ENCODE data around the gene VASN. TPM values are rescaled to one million over a fixed set of nuclear protein-coding genes. Genes with fewer than 3 reads are reported as not detected.

VASN gene
- polyA plus RNA-seq, 1 experiment = 19.1 TPM

DNA sequence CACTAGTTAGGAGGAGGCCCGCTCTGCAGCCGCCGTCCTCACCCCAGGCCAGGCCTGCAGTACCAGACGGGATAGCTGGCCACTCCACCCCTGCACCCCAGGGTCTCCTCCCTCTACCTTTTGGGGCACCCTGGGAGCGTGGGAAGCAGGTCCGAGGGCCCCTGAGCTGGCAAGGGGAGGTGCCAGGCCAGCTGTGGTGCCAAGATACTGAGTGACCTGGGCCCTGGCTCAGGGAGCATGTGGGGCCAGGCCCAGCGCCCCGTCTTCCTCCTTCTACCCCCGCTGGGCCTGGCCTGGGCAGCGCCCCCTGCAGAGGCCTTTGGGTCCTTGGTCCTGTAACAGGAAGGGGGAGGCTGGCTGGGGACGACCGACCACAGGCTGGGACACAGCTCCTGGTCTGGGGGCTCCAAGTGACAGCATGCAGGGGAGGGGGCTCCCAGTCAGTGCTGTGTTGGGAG lies 33.5 kb upstream of the VASN start:
- TF ChIP-seq, protein P1, sequence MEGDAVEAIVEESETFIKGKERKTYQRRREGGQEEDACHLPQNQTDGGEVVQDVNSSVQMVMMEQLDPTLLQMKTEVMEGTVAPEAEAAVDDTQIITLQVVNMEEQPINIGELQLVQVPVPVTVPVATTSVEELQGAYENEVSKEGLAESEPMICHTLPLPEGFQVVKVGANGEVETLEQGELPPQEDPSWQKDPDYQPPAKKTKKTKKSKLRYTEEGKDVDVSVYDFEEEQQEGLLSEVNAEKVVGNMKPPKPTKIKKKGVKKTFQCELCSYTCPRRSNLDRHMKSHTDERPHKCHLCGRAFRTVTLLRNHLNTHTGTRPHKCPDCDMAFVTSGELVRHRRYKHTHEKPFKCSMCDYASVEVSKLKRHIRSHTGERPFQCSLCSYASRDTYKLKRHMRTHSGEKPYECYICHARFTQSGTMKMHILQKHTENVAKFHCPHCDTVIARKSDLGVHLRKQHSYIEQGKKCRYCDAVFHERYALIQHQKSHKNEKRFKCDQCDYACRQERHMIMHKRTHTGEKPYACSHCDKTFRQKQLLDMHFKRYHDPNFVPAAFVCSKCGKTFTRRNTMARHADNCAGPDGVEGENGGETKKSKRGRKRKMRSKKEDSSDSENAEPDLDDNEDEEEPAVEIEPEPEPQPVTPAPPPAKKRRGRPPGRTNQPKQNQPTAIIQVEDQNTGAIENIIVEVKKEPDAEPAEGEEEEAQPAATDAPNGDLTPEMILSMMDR (IDR thresholded peaks at IDR 0.05; ENCODE audit: low read depth, low read length) = peak; percentile 9; the same call in 1 of the 2 replicates
- CTCF ChIA-PET = interaction anchor here (0.9 to 2.9 kb wide), 5 partner anchors 7 to 64 kb away, joined by 4 to 21 read pairs (median 6); no protein-coding TSS in a partner anchor
- POLR2A ChIA-PET = interaction anchor here (1.4 kb wide), 1 partner anchor 11 kb away, joined by 5 read pairs; no protein-coding TSS in a partner anchor
- no peak for DNase-seq (ENCODE audit: low read depth, low spot score)
- Histone ChIP-seq H3K4me3 (ENCODE audit: low read depth, low read length) (no peak overlapping the region), H3K9me3 (ENCODE audit: control insufficient read depth, insufficient read depth, low read length) (no peaks in the 10 kb centered on the region), H3K27ac (ENCODE audit: low read depth, low read length) (no peak overlapping the region), H3K27me3 (ENCODE audit: control insufficient read depth, insufficient read depth, low read length) (no peaks in the 10 kb centered on the region)

GRCh38 chr16:4338712-4339299 lies 32.8 kb upstream of the VASN start:
- TF ChIP-seq, protein P1 (IDR thresholded peaks at IDR 0.05; ENCODE audit: low read depth, low read length) = no peak

GRCh38 chr16:4339455-4339854 lies 32.2 kb upstream of the VASN start:
- Histone ChIP-seq H3K4me3 (ENCODE audit: low read depth, low read length) (no peak overlapping the region), H3K9me3 (ENCODE audit: control insufficient read depth, insufficient read depth, low read length) (no peaks in the 10 kb centered on the region), H3K27me3 (ENCODE audit: control insufficient read depth, insufficient read depth, low read length) (no peaks in the 10 kb centered on the region), H3K27ac (ENCODE audit: low read depth, low read length) (no peak overlapping the region)
- DNase-seq (ENCODE audit: low read depth, low spot score) = no peak
- POLR2A ChIA-PET = interaction anchor here (0.8 to 1.9 kb wide), 2 partner anchors 11 to 32 kb away, joined by 4 to 8 read pairs; partner anchors contain the start of genes PAM16 and VASN
- TF ChIP-seq, protein P1 (IDR thresholded peaks at IDR 0.05; ENCODE audit: low read depth, low read length) = no peak
- CTCF ChIA-PET = interaction anchor here (0.7 to 2.9 kb wide), 7 partner anchors 9 to 140 kb away, joined by 4 to 27 read pairs (median 6); partner anchors contain the start of gene PAM16

More at GRCh38 chr16:4338712-4339299, 32.8 kb upstream of the VASN start:
- POLR2A ChIA-PET = interaction anchor here (1.9 kb wide), 1 partner anchor 12 kb away, joined by 8 read pairs; the partner anchor contains the start of gene PAM16
- H3K9me3 ChIP-seq (ENCODE audit: control insufficient read depth, insufficient read depth, low read length) = no peaks in the 10 kb centered on the region
- no peak for DNase-seq (ENCODE audit: low read depth, low spot score)
- H3K4me3 ChIP-seq (ENCODE audit: low read depth, low read length) = no peak overlapping the region
- peak overlapping the region; percentile 2 for H3K27ac ChIP-seq (ENCODE audit: low read depth, low read length)
- no peaks in the 10 kb centered on the region for H3K27me3 ChIP-seq (ENCODE audit: control insufficient read depth, insufficient read depth, low read length)
- CTCF ChIA-PET = interaction anchor here (0.9 to 2.9 kb wide), 5 partner anchors 8 to 64 kb away, joined by 6 to 27 read pairs (median 10); no protein-coding TSS in a partner anchor

- CTCF ChIA-PET = interaction anchor here (0.5 to 2.9 kb wide), 8 partner anchors 9 to 140 kb away, joined by 3 to 27 read pairs (median 4); partner anchors contain the start of gene PAM16
- TF ChIP-seq, protein P1 (IDR thresholded peaks at IDR 0.05; ENCODE audit: low read depth, low read length) = peak; percentile 39
- POLR2A ChIA-PET = interaction anchor here (0.8 to 1.9 kb wide), 2 partner anchors 11 to 31 kb away, joined by 4 to 8 read pairs; partner anchors contain the start of genes PAM16 and VASN
- no peaks in the 10 kb centered on the region for H3K27me3 ChIP-seq (ENCODE audit: control insufficient read depth, insufficient read depth, low read length)
- H3K9me3 ChIP-seq (ENCODE audit: control insufficient read depth, insufficient read depth, low read length) = no peaks in the 10 kb centered on the region
- no peak overlapping the region for H3K4me3 ChIP-seq (ENCODE audit: low read depth, low read length)
- DNase-seq (ENCODE audit: low read depth, low spot score) = peak; percentile 32
- no peak overlapping the region for H3K27ac ChIP-seq (ENCODE audit: low read depth, low read length)
Measured at GRCh38 chr16:4339909-4340308, 31.7 kb upstream of the VASN start.

DNA sequence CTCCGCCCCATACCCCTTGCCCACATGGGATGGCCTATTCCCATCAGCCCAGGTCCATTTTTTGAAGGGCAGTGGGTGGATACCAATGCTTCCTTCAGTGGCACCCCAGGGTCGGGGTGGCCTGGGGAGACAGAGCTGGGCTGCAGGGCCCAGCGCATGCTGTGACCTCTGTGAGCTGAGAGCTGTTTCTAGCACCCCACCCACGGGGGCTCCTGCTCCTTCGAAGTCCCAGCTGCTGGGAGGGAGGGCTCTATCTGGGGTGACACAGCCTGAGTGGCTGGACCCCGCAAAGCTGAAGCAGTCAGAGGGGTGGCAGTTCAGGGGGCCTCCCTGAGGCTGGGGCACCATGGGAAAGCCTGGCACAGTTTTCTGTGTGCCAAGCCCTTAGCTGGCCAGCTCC lies 31.2 kb upstream of the VASN start:
- ChIA-PET CTCF (interaction anchor here (0.5 to 2.9 kb wide), 7 partner anchors 10 to 141 kb away, joined by 3 to 27 read pairs (median 4); no protein-coding TSS in a partner anchor), POLR2A (interaction anchor here (0.8 to 1.9 kb wide), 2 partner anchors 10 to 31 kb away, joined by 4 to 8 read pairs; partner anchors contain the start of genes PAM16 and VASN)
- Histone ChIP-seq H3K27me3 (ENCODE audit: control insufficient read depth, insufficient read depth, low read length) (no peaks in the 10 kb centered on the region), H3K4me3 (ENCODE audit: low read depth, low read length) (no peak overlapping the region), H3K9me3 (ENCODE audit: control insufficient read depth, insufficient read depth, low read length) (no peaks in the 10 kb centered on the region), H3K27ac (ENCODE audit: low read depth, low read length) (no peak overlapping the region)
- no peak for DNase-seq (ENCODE audit: low read depth, low spot score)
- TF ChIP-seq, protein P1 (IDR thresholded peaks at IDR 0.05; ENCODE audit: low read depth, low read length) = no peak
